Adrenal gland (tissue), 12 donors: ENCODE data around the gene SLC22A14. TPM values are rescaled to one million over a fixed set of nuclear protein-coding genes. Genes with fewer than 3 reads are reported as not detected.
"Not testable (repeated sequence)": the region's sequence is repeated elsewhere in the genome, so short reads cannot be mapped to it uniquely, and the experiment has no call there.

Experiments used
- DNase-seq, 7 donors: peaks; one replicate each; pipeline ENCODE4 v3.0.0-alpha.2; 2019 to 2020
- H3K27ac ChIP-seq, 5 donors: fragments of 200-600 bp; sonication (generic) in 4 of 5; 1 replicate in 3 of 5; 2 replicates in 2 of 5; pipeline versions ENCODE4 v1.5.1 to v1.8.0; 2016 to 2020; ENCODE audit warnings: mild to moderate bottlenecking in 1 of 5
- H3K27me3 ChIP-seq: fragments of 200-600 bp; 2 replicates; pipeline ENCODE4 v1.8.0; 2021
- H3K36me3 ChIP-seq, 2 donors: fragments of 200-600 bp; replicated peaks in 1 of 2; 1 replicate in 1 of 2; 2 replicates in 1 of 2; pipeline versions ENCODE4 v1.5.1 to v1.8.0; 2018 to 2022
- H3K4me1 ChIP-seq, 2 donors: fragments of 200-600 bp; replicated peaks in 1 of 2; 1 replicate in 1 of 2; 2 replicates in 1 of 2; pipeline versions ENCODE4 v1.5.1 to v1.8.0; 2018 to 2021
- H3K4me3 ChIP-seq, 4 donors: fragments of 200-600 bp; sonication (generic) in 3 of 4; one replicate each; pipeline ENCODE4 v1.5.1; 2016 to 2018
- H3K9me3 ChIP-seq, 3 donors: fragments of 200-600 bp; sonication (generic) in 1 of 3; replicated peaks in 1 of 3; 1 replicate in 2 of 3; 2 replicates in 1 of 3; pipeline versions ENCODE4 v1.5.1 to v1.8.0; 2016 to 2021
- POLR2A ChIP-seq, 2 donors: fragments of 450-650 bp; IDR thresholded peaks; one replicate each; pipeline ENCODE4 v1.6.1; 2017; ENCODE audit warnings: antibody characterized with exemption in 2 of 2, mild to moderate bottlenecking in 2 of 2, moderate library complexity in 1 of 2
- WGBS, 4 donors: extraction: QIAGEN DNeasy Blood & Tissue Kit in 2 of 4; methylation state at CpG; one replicate each; pipeline versions ENCODE4 v1.1.5 to v1.1.7; 2013 to 2017; 5-methylcytosine and 5-hydroxymethylcytosine counted together
- intact Hi-C, 2 donors: fragments of 100-400 bp; cut with DNase I; formaldehyde crosslinking; loops; one replicate each; pipeline versions ENCODE4 v1.14.1 to v1.15.0; 2022 to 2023
- polyA plus RNA-seq, 3 donors: library from polyadenylated mRNA; stranded (reverse); fragments of 200-250 nt in 2 of 3; fragments of 350-450 nt in 1 of 3; fragmentation: Illumina TruSeq in 1 of 3; extraction: RNeasy Lipid Tissue Mini Kit (QIAGEN cat#74804) in 1 of 3; gene quantifications; one replicate each; pipeline ENCODE4 v1.2.3, GENCODE V29; 2013 to 2014
- total RNA-seq, 9 donors: library from RNA; depleted of rRNA in 4 of 9; stranded (reverse); fragments of >200 nt in 4 of 9; fragments of 120-200 nt in 1 of 9; fragmentation: NEBNext Ultra II Directional in 1 of 9; extraction: Animal tissue kit (Norgen Biotek cat#: 25700) in 1 of 9; gene quantifications; one replicate each; pipeline versions ENCODE4 v1.1.0 to v1.2.4, GENCODE V29; 2013 to 2023
- TF ChIP-seq, protein P1 (sequence below), 6 experiments: fragments of 450-650 bp in 4 of 6; fragments of 200-600 bp in 2 of 6; sonication (generic) in 1 of 6; IDR thresholded peaks; 1 replicate in 5 of 6; 2 replicates in 1 of 6; pipeline versions ENCODE4 v1.5.1 to v1.8.0; 2016 to 2021; ENCODE audit warnings: antibody characterized with exemption in 6 of 6, mild to moderate bottlenecking in 2 of 6, moderate library complexity in 1 of 6
- donor health status: healthy with polysubstance abuse.
- donor health status: Bipolar disorder and iron deficiency.
- donor health status: DM: yes; HTN: yes; CAD: no.
- donor health status: DM: no; HTN: no; CAD: no.
- donor health status: DM: no; HTN: no; CAD: no.
- donor health status: DM: yes; HTN: yes; CAD: no.

SLC22A14 gene
- total and polyA plus RNA-seq, 12 donors = 0.07 to 0.32 (median 0.11) TPM; not detected in 5

DNA sequence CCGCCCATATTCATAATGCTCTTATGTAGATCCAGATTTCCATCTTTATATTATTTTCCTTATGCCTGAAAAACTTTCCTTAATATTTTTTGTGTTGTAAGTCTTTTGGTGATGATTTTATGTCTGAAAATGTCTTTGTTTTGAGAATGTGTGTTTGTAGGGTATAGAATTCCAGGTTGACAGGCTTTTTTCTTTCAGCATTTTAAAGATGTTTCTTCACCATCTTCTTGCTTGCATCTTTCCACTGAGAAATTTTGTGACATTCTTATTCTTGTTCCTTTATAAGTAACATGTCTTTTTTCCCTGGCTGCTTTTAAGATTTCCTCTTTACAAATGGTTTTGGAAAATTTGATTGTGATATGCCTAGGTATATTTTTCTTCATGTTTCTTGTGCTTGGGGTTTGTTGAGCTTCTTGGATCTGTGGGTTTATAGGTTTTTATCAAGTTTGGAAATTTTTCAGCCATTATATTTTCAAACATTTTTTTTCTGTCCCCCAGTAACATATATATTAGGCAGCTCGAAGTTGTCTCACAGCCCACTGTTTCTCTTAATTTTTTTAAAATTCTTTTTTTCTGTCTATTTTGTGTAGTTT lies 43.6 kb upstream of the SLC22A14 start:
- Histone ChIP-seq H3K9me3 (peaks cover 0 to 9% (median 0%) of the 10 kb centered on the region in 3 donors), H3K4me1 (no peaks in the 10 kb centered on the region), H3K4me3 (no peak overlapping the region), H3K27ac (no peak overlapping the region), H3K27me3 (no peaks in the 10 kb centered on the region), H3K36me3 (peaks cover 0 to 10% of the 10 kb centered on the region in 2 donors)
- intact Hi-C loops = no loop called here
- TF ChIP-seq, protein P1, sequence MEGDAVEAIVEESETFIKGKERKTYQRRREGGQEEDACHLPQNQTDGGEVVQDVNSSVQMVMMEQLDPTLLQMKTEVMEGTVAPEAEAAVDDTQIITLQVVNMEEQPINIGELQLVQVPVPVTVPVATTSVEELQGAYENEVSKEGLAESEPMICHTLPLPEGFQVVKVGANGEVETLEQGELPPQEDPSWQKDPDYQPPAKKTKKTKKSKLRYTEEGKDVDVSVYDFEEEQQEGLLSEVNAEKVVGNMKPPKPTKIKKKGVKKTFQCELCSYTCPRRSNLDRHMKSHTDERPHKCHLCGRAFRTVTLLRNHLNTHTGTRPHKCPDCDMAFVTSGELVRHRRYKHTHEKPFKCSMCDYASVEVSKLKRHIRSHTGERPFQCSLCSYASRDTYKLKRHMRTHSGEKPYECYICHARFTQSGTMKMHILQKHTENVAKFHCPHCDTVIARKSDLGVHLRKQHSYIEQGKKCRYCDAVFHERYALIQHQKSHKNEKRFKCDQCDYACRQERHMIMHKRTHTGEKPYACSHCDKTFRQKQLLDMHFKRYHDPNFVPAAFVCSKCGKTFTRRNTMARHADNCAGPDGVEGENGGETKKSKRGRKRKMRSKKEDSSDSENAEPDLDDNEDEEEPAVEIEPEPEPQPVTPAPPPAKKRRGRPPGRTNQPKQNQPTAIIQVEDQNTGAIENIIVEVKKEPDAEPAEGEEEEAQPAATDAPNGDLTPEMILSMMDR (IDR thresholded peaks at IDR 0.05) = no peak
- no peak for TF ChIP-seq POLR2A (IDR thresholded peaks at IDR 0.05)
- WGBS, 4 donors = 96 to 99% (median 98%) methylated on average over 2 of the region's 2 CpGs
- no peak for DNase-seq

GRCh38 chr3:38242812-38243211 lies 39.3 kb upstream of the SLC22A14 start:
- not testable (repeated sequence) for H3K4me3 ChIP-seq, H3K27ac ChIP-seq, H3K4me1 ChIP-seq, DNase-seq, H3K9me3 ChIP-seq, H3K27me3 ChIP-seq, H3K36me3 ChIP-seq
- 94 to 97% (median 97%) methylated on average over 4 of the region's 4 CpGs for WGBS, 4 donors
- intact Hi-C loops = loop anchor here in 1 of 2 donors (10.0 kb wide), 1 partner anchor 118 kb away; no protein-coding TSS in a partner anchor

- TF ChIP-seq, protein P1 (IDR thresholded peaks at IDR 0.05) = no peak
- no peak for TF ChIP-seq POLR2A (IDR thresholded peaks at IDR 0.05)
- Histone ChIP-seq H3K36me3 (peaks cover 0 to 21% of the 10 kb centered on the region in 2 donors), H3K4me3 (no peak overlapping the region), H3K4me1 (peaks cover 3 to 4% of the 10 kb centered on the region in 2 donors), H3K27ac (no peak overlapping the region), H3K9me3 (no peaks in the 10 kb centered on the region), H3K27me3 (no peaks in the 10 kb centered on the region)
- intact Hi-C loops = loop anchor here in 1 of 2 donors (10.0 kb wide), 1 partner anchor 121 kb away; no protein-coding TSS in a partner anchor
- DNase-seq = no peak
- WGBS, 4 donors = 92 to 96% (median 94%) methylated on average over 4 of the region's 4 CpGs
Measured at GRCh38 chr3:38245930-38246329, 36.2 kb upstream of the SLC22A14 start.

- peaks cover 3 to 4% of the 10 kb centered on the region in 2 donors for H3K4me1 ChIP-seq
Measured at GRCh38 chr3:38247366-38248035, 34.6 kb upstream of the SLC22A14 start.

More at GRCh38 chr3:38247366-38248035, 34.6 kb upstream of the SLC22A14 start:
- no peak for TF ChIP-seq POLR2A (IDR thresholded peaks at IDR 0.05)
- TF ChIP-seq, protein P1 (IDR thresholded peaks at IDR 0.05) = peak in 5 of 6 experiments; percentile 28 to 51 (median 38)
- peak overlapping the region in 2 of 5 donors; percentile 45 to 47 for H3K27ac ChIP-seq
- intact Hi-C loops = loop anchor here in 1 of 2 donors (10.0 kb wide), 1 partner anchor 123 kb away; no protein-coding TSS in a partner anchor
- no peaks in the 10 kb centered on the region for H3K9me3 ChIP-seq
- H3K27me3 ChIP-seq = no peaks in the 10 kb centered on the region
- peak; percentile 44 to 76 (median 61) for DNase-seq
- peaks cover 0 to 37% of the 10 kb centered on the region in 2 donors for H3K36me3 ChIP-seq
- H3K4me3 ChIP-seq = no peak overlapping the region
